BJ (cell line): Measurements from ENCODE around the gene OR51V1. TPM values are rescaled to one million over a fixed set of nuclear protein-coding genes. Genes with fewer than 3 reads are reported as not detected.
A peak's percentile ranks its signal among the peaks of the same experiment; 100 is the strongest.

Experiments used
- CTCF ChIA-PET: fragments of 350-600 bp; formaldehyde crosslinking; extraction: SDS; loops from one replicate; lab custom pipeline; 2021; ENCODE audit warnings: antibody characterized with exemption, inconsistent platforms; lab: Yijun Ruan, JAX
- POLR2A ChIA-PET: fragments of 300-600 bp; sonication (Branson Sonifier 250); formaldehyde crosslinking; extraction: SDS; loops from one replicate; lab custom pipeline; 2021; ENCODE audit warnings: antibody characterized with exemption; lab: Charles Lee
- DNase-seq: peaks from one replicate; pipeline ENCODE4 v3.0.0-alpha.2; 2011; ENCODE audit warnings: low read depth
- H3K27me3 ChIP-seq: 2 replicates; pipeline ENCODE4 v1.6.0; 2011; ENCODE audit warnings: low read length; ENCODE audit not compliant: control insufficient read depth, insufficient read depth
- H3K36me3 ChIP-seq: 2 replicates; pipeline ENCODE4 v1.5.1; 2011; ENCODE audit warnings: low read length; ENCODE audit not compliant: control insufficient read depth, insufficient read depth
- H3K4me3 ChIP-seq: 2 replicates; pipeline ENCODE4 v1.5.1; 2011; ENCODE audit warnings: low read depth, mild to moderate bottlenecking, control low read depth, low read length
- CTCF ChIP-seq: IDR thresholded peaks from 2 replicates; pipeline ENCODE4 v1.5.1; 2011; ENCODE audit warnings: low read depth, mild to moderate bottlenecking, control low read depth, inconsistent platforms, low read length, moderate library complexity; ENCODE audit not compliant: insufficient read depth
- polyA plus RNA-seq: library from polyadenylated mRNA; depleted of rRNA; stranded (reverse); fragments of >200 nt; gene quantifications from 2 replicates; pipeline ENCODE4 v1.2.3, GENCODE V29; 2011

Gene OR51V1
- polyA plus RNA-seq, 1 experiment: not detected

GRCh38 chr11:5223146-5223545 lies 22.7 kb upstream of the OR51V1 start:
- no peak for TF ChIP-seq CTCF
- Histone ChIP-seq H3K4me3 (no peak overlapping the region), H3K27me3 (no peaks in the 10 kb centered on the region), H3K36me3 (no peaks in the 10 kb centered on the region)
- ChIA-PET POLR2A (no interaction called here), CTCF (no interaction called here)
- no peak for DNase-seq

GRCh38 chr11:5210376-5210885 lies 9.9 kb upstream of the OR51V1 start:
- Histone ChIP-seq H3K36me3 (no peaks in the 10 kb centered on the region), H3K4me3 (no peak overlapping the region), H3K27me3 (no peaks in the 10 kb centered on the region)
- POLR2A ChIA-PET: no interaction called here
- CTCF ChIA-PET: interaction anchor here (0.6 to 2.1 kb wide), 2 partner anchors 18 to 160 kb away, joined by 3 to 7 read pairs; no protein-coding TSS in a partner anchor
- no peak for TF ChIP-seq CTCF
- no peak for DNase-seq

- CTCF ChIA-PET: interaction anchor here (0.6 to 4.5 kb wide), 8 partner anchors 10 to 186 kb away, joined by 3 to 22 read pairs (median 4); no protein-coding TSS in a partner anchor
- TF ChIP-seq CTCF: peak; percentile 63
- H3K27me3 ChIP-seq: no peaks in the 10 kb centered on the region
- H3K4me3 ChIP-seq: no peak overlapping the region
- POLR2A ChIA-PET: no interaction called here
- peak; percentile 21 for DNase-seq
- no peaks in the 10 kb centered on the region for H3K36me3 ChIP-seq
Measured at GRCh38 chr11:5204787-5205186, 4.3 kb upstream of the OR51V1 start.

- CTCF ChIA-PET: interaction anchor here (0.6 to 4.5 kb wide), 9 partner anchors 10 to 188 kb away, joined by 3 to 22 read pairs (median 6); no protein-coding TSS in a partner anchor
- no peak for DNase-seq
- POLR2A ChIA-PET: no interaction called here
- H3K27me3 ChIP-seq: no peaks in the 10 kb centered on the region
- no peaks in the 10 kb centered on the region for H3K36me3 ChIP-seq
- no peak for TF ChIP-seq CTCF
- H3K4me3 ChIP-seq: no peak overlapping the region
Measured at GRCh38 chr11:5203366-5203765, 2.9 kb upstream of the OR51V1 start.

GRCh38 chr11:5198285-5198684 lies 2.2 kb downstream of the OR51V1 start:
- H3K36me3 ChIP-seq: no peaks in the 10 kb centered on the region
- POLR2A ChIA-PET: no interaction called here
- no peak for DNase-seq
- no peak overlapping the region for H3K4me3 ChIP-seq
- no peak for TF ChIP-seq CTCF
- no peaks in the 10 kb centered on the region for H3K27me3 ChIP-seq
- CTCF ChIA-PET: interaction anchor here (1.5 kb wide), 1 partner anchor 183 kb away, joined by 6 read pairs; no protein-coding TSS in a partner anchor
